K562 (cell line): Measurements from ENCODE around the gene SLC6A6. TPM values are rescaled to one million over a fixed set of nuclear protein-coding genes. Genes with fewer than 3 reads are reported as not detected.

Source experiments
- E2F4 ChIP-seq: sonication (generic); formaldehyde crosslinking; IDR thresholded peaks from 2 replicates; pipeline ENCODE4 v1.8.0; 2022; ENCODE audit warnings: mild to moderate bottlenecking, low read depth, missing genetic modification reagents
- ERF ChIP-seq: fragments of 450-650 bp; formaldehyde crosslinking; IDR thresholded peaks from 2 replicates; pipeline ENCODE4 v1.4.0; 2020; ENCODE audit warnings: mild to moderate bottlenecking, mixed read lengths
- ETS2 ChIP-seq: IDR thresholded peaks from 2 replicates; pipeline ENCODE4 v1.6.1; 2016; ENCODE audit warnings: borderline replicate concordance, missing genetic modification characterization, mild to moderate bottlenecking, moderate library complexity, missing compliant biosample characterization; ENCODE audit not compliant: poor library complexity, severe bottlenecking
- HNRNPL ChIP-seq: fragments of 200-400 bp; formaldehyde crosslinking; IDR thresholded peaks from 2 replicates; pipeline ENCODE4 v1.6.1; 2017; ENCODE audit warnings: low read depth, mild to moderate bottlenecking, low read length
- IRF9 ChIP-seq: fragments of 450-650 bp; IDR thresholded peaks from 2 replicates; pipeline ENCODE4 v1.6.1; 2016; ENCODE audit warnings: missing biosample characterization, missing genetic modification characterization
- NFE2 ChIP-seq: IDR thresholded peaks from 2 replicates; pipeline ENCODE4 v1.6.1; 2014; ENCODE audit warnings: antibody characterized with exemption, low read depth
- PRDM10 ChIP-seq: fragments of 450-650 bp; IDR thresholded peaks from 2 replicates; pipeline ENCODE4 v1.6.1; 2018; ENCODE audit not compliant: partially characterized antibody
- SMARCA5 ChIP-seq: fragments of 450-650 bp; IDR thresholded peaks from 2 replicates; pipeline ENCODE4 v1.6.1; 2016
- TAL1 ChIP-seq: fragments of 450-650 bp; IDR thresholded peaks from 2 replicates; pipeline ENCODE4 v1.6.1; 2016; ENCODE audit warnings: mild to moderate bottlenecking
- WHSC1 ChIP-seq: IDR thresholded peaks from one replicate; pipeline ENCODE4 v1.6.1; 2012; ENCODE audit warnings: low read length, control low read depth, inconsistent platforms
- YY1 ChIP-seq, 3 experiments: IDR thresholded peaks; 2 replicates each; pipeline ENCODE4 v1.6.1; 2011; ENCODE audit warnings: low read length in 2 of 3, mild to moderate bottlenecking in 2 of 3, moderate library complexity in 2 of 3, borderline replicate concordance in 1 of 3, control low read depth in 1 of 3, low read depth in 1 of 3; ENCODE audit not compliant: insufficient read depth in 3 of 3, insufficient replicate concordance in 2 of 3, control insufficient read depth in 1 of 3, insufficient read length in 1 of 3; ENCODE audit errors: extremely low read depth in 1 of 3
- ZBED1 ChIP-seq: IDR thresholded peaks from 2 replicates; pipeline ENCODE4 v1.6.1; 2014
- ZFP1 ChIP-seq: fragments of 450-650 bp; formaldehyde crosslinking; IDR thresholded peaks from 2 replicates; pipeline ENCODE4 v1.4.0; 2020; ENCODE audit warnings: mild to moderate bottlenecking, mixed read lengths
- polyA plus RNA-seq, 8 experiments: library from polyadenylated mRNA; depleted of rRNA in 4 of 8; stranded (reverse) in 5 of 8; unstranded in 3 of 8; fragments of >200 nt; fragmentation: Nextera tagmentation in 2 of 8; fragmentation: Illumina TruSeq in 1 of 8; extraction: Ambion mirVana in 2 of 8; extraction: Trizol in 1 of 8; gene quantifications; 2 replicates each; pipeline versions ENCODE4 v1.2.1 to v1.2.3, GENCODE V29; 2011 to 2014; ENCODE audit warnings: inconsistent platforms in 1 of 8, missing spikeins in 1 of 8
- total RNA-seq, 7 experiments: library from RNA; depleted of rRNA in 6 of 7; stranded (reverse); fragments of >200 nt in 6 of 7; fragmentation: Illumina TruSeq in 2 of 7; extraction: Trizol in 2 of 7; gene quantifications; 2 replicates each; pipeline versions ENCODE4 v1.2.1 to v1.2.3, GENCODE V29; 2011 to 2021; ENCODE audit warnings: low replicate concordance in 1 of 7
- TF ChIP-seq, protein P1 (sequence below): fragments of 200-800 bp; sonication (Bioruptor generic); IDR thresholded peaks from 2 replicates; pipeline ENCODE4 v1.6.1; 2017; ENCODE audit warnings: missing genetic modification characterization, missing compliant biosample characterization
- TF ChIP-seq, protein P2 (sequence below): fragments of 450-650 bp; formaldehyde crosslinking; IDR thresholded peaks from 2 replicates; pipeline ENCODE4 v1.4.0; 2020; ENCODE audit warnings: mild to moderate bottlenecking, moderate library complexity
- TF ChIP-seq, protein P3 (sequence below): fragments of 450-650 bp; IDR thresholded peaks from 2 replicates; pipeline ENCODE4 v1.6.1; 2016; ENCODE audit warnings: antibody characterized with exemption

Gene SLC6A6
- total and polyA plus RNA-seq, 9 of the 15 experiments (the other 6 are each of a cell fraction or from before 2014, with no cell fraction given), result 12.3 to 203 (median 93.2) TPM

DNA sequence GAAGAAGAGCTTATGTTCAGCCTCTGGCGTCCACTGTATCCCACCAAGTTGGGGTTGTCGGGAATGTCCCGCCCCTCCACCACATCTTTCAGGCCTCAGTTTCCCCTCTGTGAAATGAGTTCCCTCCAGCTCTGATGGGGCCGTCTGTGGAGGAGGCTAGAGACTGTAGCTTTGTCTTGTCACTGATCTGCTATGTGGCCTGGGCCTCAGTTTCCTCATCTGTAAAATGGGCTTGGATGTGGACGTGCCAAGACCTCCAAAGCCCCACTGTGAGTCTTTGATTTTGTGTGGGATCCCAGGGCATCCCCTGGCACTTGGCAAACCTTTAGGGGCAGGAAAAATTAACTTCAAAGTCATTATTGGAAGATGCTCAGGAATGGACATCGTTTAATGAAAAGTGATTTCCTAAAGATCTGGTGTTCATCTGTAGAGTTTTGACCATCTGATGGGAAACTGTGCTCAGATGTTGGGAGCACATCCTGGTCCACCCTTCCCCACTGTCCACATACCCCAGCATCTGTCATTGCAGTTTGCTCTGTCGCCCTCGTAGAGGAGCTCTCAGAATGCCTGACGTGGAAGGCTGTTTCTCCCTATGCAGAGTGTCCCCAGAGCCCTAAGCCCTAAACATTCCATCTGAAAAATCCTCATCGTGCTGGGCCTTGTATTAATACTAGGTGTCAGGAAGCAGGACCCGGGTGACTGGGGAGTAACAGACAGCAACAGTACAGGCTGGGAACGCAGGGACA lies 28.5 kb downstream of the SLC6A6 start (continued):
- TF ChIP-seq PRDM10 (no peak), NFE2 (no peak), ZFP1 (CRISPR knock-in tag) (no peak), WHSC1 (no peak), YY1 (IDR thresholded peaks at IDR 0.05; ENCODE audit: borderline replicate concordance in 1 of 3, control insufficient read depth in 1 of 3, extremely low read depth in 1 of 3, insufficient read depth in 3 of 3, insufficient read length in 1 of 3, insufficient replicate concordance in 2 of 3, low read depth in 1 of 3, low read length in 2 of 3) (no peak), ZBED1 (no peak), IRF9 (tag) (no peak), HNRNPL (no peak), ERF (CRISPR knock-in tag) (no peak), TAL1 (no peak), SMARCA5 (peak; percentile 81; the same call in 1 of the 2 replicates), ETS2 (no peak), E2F4 (CRISPR knock-in tag) (no peak)
- TF ChIP-seq, protein P1, sequence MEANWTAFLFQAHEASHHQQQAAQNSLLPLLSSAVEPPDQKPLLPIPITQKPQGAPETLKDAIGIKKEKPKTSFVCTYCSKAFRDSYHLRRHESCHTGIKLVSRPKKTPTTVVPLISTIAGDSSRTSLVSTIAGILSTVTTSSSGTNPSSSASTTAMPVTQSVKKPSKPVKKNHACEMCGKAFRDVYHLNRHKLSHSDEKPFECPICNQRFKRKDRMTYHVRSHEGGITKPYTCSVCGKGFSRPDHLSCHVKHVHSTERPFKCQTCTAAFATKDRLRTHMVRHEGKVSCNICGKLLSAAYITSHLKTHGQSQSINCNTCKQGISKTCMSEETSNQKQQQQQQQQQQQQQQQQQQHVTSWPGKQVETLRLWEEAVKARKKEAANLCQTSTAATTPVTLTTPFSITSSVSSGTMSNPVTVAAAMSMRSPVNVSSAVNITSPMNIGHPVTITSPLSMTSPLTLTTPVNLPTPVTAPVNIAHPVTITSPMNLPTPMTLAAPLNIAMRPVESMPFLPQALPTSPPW, result no peak
- TF ChIP-seq, protein P2, sequence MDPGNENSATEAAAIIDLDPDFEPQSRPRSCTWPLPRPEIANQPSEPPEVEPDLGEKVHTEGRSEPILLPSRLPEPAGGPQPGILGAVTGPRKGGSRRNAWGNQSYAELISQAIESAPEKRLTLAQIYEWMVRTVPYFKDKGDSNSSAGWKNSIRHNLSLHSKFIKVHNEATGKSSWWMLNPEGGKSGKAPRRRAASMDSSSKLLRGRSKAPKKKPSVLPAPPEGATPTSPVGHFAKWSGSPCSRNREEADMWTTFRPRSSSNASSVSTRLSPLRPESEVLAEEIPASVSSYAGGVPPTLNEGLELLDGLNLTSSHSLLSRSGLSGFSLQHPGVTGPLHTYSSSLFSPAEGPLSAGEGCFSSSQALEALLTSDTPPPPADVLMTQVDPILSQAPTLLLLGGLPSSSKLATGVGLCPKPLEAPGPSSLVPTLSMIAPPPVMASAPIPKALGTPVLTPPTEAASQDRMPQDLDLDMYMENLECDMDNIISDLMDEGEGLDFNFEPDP (CRISPR knock-in tag), result no peak
- TF ChIP-seq, protein P3, sequence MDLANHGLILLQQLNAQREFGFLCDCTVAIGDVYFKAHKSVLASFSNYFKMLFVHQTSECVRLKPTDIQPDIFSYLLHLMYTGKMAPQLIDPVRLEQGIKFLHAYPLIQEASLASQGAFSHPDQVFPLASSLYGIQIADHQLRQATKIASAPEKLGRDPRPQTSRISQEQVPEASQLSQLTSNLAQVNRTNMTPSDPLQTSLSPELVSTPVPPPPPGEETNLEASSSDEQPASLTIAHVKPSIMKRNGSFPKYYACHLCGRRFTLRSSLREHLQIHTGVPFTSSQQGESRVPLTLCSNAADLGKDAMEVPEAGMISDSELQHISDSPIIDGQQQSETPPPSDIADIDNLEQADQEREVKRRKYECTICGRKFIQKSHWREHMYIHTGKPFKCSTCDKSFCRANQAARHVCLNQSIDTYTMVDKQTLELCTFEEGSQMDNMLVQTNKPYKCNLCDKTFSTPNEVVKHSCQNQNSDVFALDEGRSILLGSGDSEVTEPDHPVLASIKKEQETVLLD, result no peak
